GM23248 (cell line): ENCODE results near the gene MED10.

ENCODE experiments used
- EZH2 ChIP-seq: fragments of 200-600 bp; sonication (generic); IDR thresholded peaks from 2 replicates; pipeline ENCODE4 v1.6.1; 2018; ENCODE audit warnings: antibody characterized with exemption, mild to moderate bottlenecking; ENCODE audit not compliant: insufficient read depth, poor library complexity, severe bottlenecking
- EZH2phosphoT487 ChIP-seq: fragments of 200-600 bp; sonication (generic); IDR thresholded peaks from 2 replicates; pipeline ENCODE4 v1.6.1; 2018; ENCODE audit warnings: antibody characterized with exemption, moderate library complexity, mild to moderate bottlenecking, low read depth; ENCODE audit not compliant: insufficient read depth

DNA sequence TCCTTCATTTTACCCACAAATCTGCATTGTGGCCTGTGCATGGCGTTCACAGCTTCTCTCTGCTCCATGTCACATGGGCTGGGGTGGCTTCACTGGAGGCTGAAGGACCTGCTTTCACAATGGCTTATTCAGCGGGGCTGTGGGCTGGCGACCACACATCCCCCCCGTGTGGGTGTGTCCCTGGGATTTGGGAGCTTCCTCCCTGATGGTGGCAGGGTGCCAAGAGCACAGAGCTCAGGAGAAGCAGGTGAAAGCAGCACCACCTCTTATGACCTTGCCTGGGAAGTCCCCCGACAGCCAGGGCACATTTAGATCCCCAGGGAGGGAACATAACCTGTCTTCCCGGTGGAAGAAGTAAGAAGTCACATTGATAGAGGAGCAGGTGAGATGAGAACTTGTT, 5.0 kb upstream of the MED10 start:
- TF ChIP-seq EZH2phosphoT487 (no peak), EZH2 (no peak)
